SIG-M5 treated with dmso at 0.1 percent for 504 hours (cell line): ENCODE results near the gene GAL3ST1.
"Not testable (repeated sequence)": the region's sequence is repeated elsewhere in the genome, so short reads cannot be mapped to it uniquely, and the experiment has no call there.

Source experiments
- DNase-seq: peaks from one replicate; lab custom pipeline; 2025; ENCODE audit not compliant: unreplicated experiment; lab: John Stamatoyannopoulos, UW

The GAL3ST1 gene

DNA sequence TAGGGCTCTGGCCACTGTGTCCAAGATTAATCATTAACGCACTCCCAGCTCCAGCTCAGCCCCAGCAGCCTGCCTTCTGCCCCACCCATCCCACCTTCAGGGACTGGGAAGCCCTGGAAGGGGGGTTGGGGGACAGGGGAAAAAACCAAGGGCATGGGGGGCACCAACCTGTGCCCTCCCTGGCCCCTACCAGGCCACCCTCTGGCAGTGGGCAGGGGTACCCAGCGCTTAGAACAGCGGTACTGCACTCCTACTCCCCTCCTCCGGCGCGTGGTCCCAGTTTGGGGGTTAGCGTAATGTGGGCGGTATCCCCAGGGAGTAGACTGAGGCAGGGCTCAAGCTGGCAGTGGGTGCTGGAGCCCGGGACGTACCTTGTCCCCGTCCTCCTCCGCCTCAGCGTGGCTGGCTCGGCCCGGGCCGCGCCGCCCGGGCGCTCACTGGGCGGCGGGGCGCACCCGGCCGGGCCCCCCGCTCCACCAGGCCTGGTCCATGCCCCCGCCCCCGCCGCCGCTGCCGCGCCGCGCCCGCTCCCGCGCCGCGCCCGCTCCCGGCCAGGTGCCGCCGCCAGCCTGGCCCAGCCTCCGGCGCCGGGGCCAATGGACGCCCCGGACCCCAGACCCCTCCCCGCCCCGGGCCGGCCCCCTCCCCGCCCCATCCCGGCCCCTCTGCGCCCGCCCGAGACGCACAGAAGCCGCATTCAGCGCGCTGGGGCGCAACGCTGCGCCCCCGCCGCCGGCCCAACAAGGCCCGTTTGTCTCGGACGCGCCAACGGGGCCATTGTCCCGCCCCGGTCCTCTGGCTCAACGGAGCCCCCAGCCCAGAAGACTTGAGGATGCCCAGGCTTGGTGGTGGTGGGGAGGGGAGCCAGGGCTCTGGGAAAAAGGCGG, at the start of gene GAL3ST1:
Gene GAL3ST1 (minus strand): TSS at position 571 of the 887 bp plus-strand sequence. CDS start 17,273 bp downstream, outside the sequence.
- no peak for DNase-seq

DNA sequence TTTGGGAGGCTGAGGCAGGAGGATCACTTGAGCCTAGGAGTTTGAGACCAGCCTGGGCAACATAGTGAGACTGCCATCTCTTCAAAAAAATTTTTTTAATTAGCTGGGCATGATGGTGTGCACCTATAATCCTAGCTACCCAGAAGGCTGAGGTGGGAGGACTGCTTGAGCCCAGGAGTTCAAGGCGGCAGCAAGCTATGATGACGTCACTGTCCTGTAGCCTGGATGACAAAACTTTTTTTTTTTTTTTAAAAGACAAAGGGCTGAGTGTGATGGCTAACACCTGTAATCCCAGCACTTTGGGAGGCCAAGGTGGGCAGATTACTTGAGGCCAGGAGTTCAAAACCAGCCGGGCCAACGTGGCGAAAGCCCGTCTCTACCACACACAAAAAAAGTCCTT, 45.4 kb upstream of the GAL3ST1 start:
- not testable (repeated sequence) for DNase-seq

DNA sequence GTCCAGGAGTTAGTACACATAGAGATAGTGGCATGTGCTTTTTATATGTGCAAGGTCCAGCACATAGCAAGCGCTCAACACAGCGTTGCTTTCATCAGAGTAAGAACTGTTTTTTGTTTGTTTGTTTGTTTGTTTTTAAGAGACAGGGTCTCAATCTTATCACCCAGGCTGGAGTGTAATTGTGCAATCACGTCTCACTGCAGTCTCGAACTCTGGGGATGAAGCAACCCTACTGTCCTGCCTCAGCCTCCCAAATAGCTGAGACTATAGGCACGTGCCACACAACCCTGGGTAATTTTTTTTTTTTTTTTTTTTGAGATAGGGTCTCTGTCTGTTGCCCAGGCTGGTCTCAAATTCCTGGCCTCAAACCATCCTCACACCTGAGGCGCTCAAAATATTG, 43.4 kb upstream of the GAL3ST1 start:
- no peak for DNase-seq

- no peak for DNase-seq
Observed at GRCh38 chr22:30615543-30615954, 41.1 kb upstream of the GAL3ST1 start.

DNA sequence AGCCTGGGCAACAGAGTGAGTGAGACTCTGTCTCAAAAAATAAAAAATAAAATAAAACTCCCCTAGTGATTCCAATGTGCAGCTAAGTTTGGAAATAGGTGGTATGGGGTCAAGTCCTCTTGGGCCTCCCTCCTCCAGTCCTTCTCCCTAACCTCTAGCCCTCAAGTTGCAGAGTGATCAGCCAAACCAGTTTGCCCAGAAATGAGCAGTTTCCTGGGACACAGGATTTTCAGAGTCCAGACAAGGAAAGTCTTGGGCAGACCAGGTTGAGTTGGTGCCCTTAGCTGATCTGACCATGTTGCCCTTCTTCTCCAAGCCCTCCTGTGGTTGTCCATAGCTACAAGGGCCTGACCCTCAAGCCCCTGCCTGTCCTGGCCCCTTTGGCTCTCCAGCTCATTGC, 40.4 kb upstream of the GAL3ST1 start:
- no peak for DNase-seq

DNA sequence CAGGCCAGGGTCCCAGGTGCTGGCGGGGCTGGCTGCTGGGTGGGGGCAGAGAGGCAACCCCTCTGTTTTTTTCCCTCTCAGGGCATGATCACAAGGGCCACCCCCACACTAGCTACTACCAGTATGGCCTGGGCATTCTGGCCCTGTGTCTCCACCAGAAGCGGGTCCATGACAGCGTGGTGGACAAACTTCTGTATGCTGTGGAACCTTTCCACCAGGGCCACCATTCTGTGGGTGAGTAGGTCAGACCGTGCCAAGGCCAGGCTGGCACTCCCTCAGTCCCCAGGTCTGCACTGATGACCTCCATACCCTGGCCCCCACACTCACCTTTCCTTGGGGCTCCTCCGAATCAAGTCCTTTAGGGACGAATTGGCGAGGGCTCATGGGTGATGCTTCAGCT, 39.8 kb upstream of the GAL3ST1 start:
- DNase-seq, result no peak

GRCh38 chr22:30612789-30613188, 38.3 kb upstream of the GAL3ST1 start:
- no peak for DNase-seq

DNA sequence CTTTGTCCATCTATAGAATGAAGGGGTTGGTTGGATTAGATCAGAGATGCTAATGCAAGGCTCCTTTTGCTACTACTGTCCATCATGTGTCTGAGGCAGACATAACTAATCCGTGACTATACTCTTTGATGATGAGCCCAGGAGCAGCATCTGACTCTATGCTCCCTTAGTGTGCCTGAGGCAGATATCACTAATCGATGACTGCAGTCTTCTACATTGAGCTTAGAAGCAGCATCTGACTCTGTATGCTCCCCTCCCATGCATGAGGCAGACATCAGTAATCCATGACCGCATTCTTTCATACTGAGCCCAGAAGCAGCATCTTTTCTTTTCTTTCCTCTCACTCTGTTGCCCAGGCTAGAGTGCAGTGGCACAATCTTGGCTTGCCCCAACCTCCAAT, 36.7 kb upstream of the GAL3ST1 start:
- DNase-seq, result no peak

GRCh38 chr22:30610299-30610698, 35.8 kb upstream of the GAL3ST1 start:
- DNase-seq, result peak; percentile 17

GRCh38 chr22:30609260-30610185, 35.1 kb upstream of the GAL3ST1 start:
- peak; percentile 82 for DNase-seq

GRCh38 chr22:30607939-30608338, 33.5 kb upstream of the GAL3ST1 start:
- DNase-seq, result no peak

- DNase-seq, result no peak
Observed at GRCh38 chr22:30607300-30607930, 33.0 kb upstream of the GAL3ST1 start.

DNA sequence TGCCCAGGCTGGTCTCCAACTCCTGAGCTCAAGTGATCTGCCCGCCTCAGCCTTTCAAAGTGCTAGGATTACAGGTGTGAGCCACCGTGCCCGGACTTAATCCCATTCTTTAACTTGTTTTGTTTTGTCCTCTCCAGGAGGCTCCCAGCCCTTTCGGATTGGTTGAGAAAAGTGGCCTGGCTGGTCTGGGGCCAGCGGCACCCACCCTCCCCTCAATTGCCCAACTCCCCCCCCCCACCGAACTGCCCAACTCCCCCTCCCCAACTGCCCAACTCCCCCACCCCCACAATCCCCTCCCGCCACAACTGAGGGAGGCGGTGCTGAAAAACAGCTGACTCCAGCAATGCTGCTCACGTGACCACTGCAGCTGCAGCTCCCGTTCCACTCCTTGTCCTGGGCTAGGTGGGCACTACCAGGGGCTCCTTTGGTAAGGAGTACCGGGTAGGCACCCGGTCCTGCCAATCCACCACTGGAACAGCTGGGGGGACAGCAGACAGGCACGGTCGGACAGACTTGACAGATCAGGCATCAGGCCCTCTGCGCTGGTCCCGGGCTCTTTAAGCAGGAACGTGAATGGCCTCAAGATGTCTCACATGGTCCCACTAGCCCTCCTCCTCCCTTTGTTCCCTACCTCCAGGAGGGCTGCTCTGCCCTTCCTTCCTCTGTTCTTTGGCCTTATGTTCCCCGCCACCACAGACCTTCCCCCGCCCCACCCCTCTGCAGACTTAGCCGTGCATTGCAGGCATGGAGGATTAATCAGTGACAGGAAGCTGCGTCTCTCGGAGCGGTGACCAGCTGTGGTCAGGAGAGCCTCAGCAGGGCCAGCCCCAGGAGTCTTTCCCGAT, 32.2 kb upstream of the GAL3ST1 start, which contains the start of gene TCN2:
Gene TCN2 (plus strand): TSS at position 720 of the 845 bp plus-strand sequence. CDS start 158 bp downstream, outside the sequence.
- DNase-seq, result no peak

- peak; percentile 45 for DNase-seq
Observed at GRCh38 chr22:30605449-30606110, 31.1 kb upstream of the GAL3ST1 start.

- DNase-seq, result no peak
Observed at GRCh38 chr22:30604723-30605122, 30.3 kb upstream of the GAL3ST1 start.

GRCh38 chr22:30603801-30604200, 29.3 kb upstream of the GAL3ST1 start:
- DNase-seq, result no peak

GRCh38 chr22:30602049-30602448, 27.6 kb upstream of the GAL3ST1 start:
- DNase-seq, result peak; percentile 55

GRCh38 chr22:30601464-30601863, 27.0 kb upstream of the GAL3ST1 start:
- no peak for DNase-seq

DNA sequence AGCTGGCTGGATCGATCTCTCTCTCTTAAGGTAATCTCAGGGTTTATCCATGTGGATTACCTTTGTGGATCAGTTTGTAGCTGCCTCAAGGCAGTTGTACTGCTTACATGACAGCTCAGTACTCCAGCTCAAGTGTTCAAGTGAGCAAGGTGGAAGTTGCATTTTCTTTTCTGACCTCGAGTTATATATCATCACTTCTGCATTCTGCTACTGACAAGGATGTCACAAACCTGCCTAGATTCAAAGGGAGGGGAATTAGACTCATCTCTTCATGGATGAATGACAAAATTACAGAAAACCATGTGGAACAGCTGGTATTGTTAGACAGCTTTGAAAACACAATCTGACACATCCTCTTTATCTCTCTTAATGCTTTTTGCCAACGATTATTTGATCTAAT, 26.5 kb upstream of the GAL3ST1 start:
- DNase-seq, result peak; percentile 7

- DNase-seq, result no peak
Observed at GRCh38 chr22:30598986-30599385, 24.5 kb upstream of the GAL3ST1 start.
